ENCODE results near the gene ATXN3.

Gene ATXN3

DNA sequence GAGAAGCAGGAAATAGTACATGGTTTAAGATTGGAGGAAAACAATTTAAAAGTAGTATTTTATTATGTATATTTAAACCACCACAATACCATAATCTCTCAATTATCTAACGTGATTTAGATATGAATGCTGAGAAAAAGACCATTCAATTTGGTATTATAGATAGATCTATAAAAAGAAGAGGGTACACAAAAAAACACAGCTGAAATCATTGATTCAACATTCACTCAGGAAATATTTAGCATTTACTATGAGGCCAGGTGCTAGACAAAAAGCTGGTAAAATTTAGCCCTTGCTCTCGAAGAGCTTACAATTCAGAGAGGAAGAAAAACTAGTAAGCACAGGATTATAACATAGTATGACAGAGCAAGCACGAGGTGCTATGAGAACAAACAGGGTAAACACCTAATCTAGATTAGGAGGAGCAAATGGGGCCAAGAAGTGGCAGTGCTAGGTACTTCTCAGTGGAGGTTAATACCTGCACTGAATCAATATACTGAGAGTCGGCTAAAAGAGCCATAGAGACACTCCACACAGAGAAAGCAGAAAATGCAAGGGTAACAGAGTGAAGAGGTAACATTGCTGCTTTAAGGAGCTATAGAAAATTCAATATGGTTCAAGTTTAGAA is 94.1 kb downstream of the ATXN3 start:
- Histone ChIP-seq H3K4me2 (no peak overlapping the region), H3K4me1 (no peaks in the 10 kb centered on the region), H3K9ac (no peak overlapping the region), H3K27me3 (no peaks in the 10 kb centered on the region), H3K4me3 (no peak overlapping the region), H3K36me3 (peaks cover 93% of the 10 kb centered on the region), H3K27ac (no peak overlapping the region), H4K20me1 (peaks cover 17% of the 10 kb centered on the region; the same call in 1 of the 2 replicates), H3K9me3 (no peaks in the 10 kb centered on the region)
- no peak for TF ChIP-seq Cebpa-rat (IDR thresholded peaks at IDR 0.05)

DNA sequence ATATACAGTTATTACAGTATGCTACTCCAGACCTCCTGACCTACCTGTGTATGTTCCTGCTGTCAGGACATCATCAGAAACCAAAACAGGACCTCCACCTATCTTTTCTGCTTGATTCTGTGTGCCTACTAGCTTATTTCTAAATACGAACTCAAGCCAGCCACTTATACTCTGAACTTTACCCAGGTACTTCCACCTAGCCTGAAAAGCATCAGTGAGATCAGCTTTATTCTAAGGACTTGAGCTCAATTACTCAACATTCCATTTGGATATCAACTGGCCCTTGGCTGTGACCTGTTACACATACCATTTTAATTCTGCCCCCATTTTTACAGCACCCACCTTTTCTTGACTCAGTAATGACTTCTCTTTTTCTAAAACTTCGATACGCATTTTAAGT is 95.7 kb downstream of the ATXN3 start:
- H3K36me3 ChIP-seq, result peaks cover 94% of the 10 kb centered on the region
- H3K27me3 ChIP-seq, result no peaks in the 10 kb centered on the region
- no peak overlapping the region for H3K4me2 ChIP-seq
- H3K4me1 ChIP-seq, result no peaks in the 10 kb centered on the region
- H4K20me1 ChIP-seq, result peaks cover 17% of the 10 kb centered on the region; the same call in 1 of the 2 replicates
- no peak overlapping the region for H3K27ac ChIP-seq
- no peak for TF ChIP-seq Cebpa-rat (IDR thresholded peaks at IDR 0.05)
- no peak overlapping the region for H3K4me3 ChIP-seq
- no peaks in the 10 kb centered on the region for H3K9me3 ChIP-seq
- no peak overlapping the region for H3K9ac ChIP-seq

DNA sequence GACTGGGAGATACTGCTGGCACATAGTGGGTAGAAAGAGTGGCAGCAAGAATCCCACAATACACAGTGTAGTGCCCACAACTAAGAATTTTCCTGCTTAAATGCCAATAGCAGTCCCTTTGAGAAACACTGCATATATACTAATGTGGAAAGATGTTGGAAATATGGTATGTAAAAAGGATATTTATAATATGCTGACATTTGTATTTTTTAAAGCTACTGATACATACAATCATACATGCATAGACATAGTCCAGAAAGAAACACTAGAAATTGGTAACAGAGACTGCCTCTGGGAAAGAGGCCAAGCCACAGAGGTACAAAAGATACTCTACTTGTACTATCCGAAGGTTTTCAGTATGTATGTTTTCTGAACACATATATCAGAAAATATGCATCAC is 96.8 kb downstream of the ATXN3 start:
- H3K4me3 ChIP-seq, result no peak overlapping the region
- H3K4me2 ChIP-seq, result no peak overlapping the region
- H3K9ac ChIP-seq, result no peak overlapping the region
- H3K4me1 ChIP-seq, result no peaks in the 10 kb centered on the region
- H4K20me1 ChIP-seq, result peaks cover 17% of the 10 kb centered on the region; the same call in 1 of the 2 replicates
- no peaks in the 10 kb centered on the region for H3K9me3 ChIP-seq
- H3K27me3 ChIP-seq, result no peaks in the 10 kb centered on the region
- H3K27ac ChIP-seq, result no peak overlapping the region
- H3K36me3 ChIP-seq, result peaks cover 94% of the 10 kb centered on the region
- no peak for TF ChIP-seq Cebpa-rat (IDR thresholded peaks at IDR 0.05)
